ENCODE measurements around the gene MTCL1.
A peak's percentile ranks its signal among the peaks of the same experiment; 100 is the strongest.

Gene MTCL1

DNA sequence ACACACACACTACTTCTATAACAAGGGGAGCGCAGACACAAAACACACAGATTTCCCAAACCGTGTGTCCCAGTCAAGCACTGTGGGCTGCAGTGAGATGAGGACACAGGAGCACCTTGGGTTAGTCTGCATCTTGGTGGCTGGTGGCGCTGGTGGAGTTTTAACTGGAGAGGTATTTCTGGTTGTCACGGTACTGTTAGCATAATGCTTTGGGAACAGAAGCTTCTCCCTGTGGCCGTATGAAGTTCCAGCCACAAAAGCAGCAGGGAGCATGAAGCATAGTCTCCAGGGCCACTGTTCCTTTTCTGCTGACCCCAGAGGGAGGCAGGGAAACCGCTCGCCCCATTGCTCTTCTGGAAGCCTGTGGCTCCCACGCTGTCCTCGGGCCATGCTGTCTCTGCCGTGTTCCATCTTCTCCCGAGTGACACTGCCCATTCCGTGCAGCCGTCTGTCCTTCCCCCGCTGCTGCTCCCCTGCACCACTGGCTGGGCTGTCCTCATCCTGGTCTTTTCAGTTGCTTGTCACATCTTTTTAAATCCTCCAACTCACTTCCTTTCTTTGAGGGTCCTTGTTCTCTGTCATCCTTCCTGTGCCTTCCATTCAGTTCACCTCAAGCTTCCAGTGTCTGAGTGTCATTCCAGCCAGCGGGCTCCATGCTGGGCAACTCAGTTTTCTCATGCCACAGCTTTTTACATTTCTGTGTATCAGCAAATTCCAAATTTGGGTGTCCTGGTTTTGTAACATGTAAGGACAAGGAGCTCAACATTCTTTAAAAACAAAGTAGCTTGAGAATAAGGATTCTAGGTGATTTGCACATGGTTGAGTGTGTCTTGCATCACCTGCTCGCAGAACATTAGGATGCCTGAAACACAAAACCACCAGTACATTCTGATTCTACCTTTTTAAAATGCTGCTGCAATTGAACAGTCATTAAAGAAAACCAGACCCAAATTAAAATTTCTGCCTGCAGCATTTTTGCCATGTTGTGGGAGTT lies 125.0 kb downstream of the MTCL1 start:
- Mint-ChIP-seq H3K36me3 (ENCODE audit: low read depth) (no peaks in the 10 kb centered on the region), H3K4me1 (peaks cover 15% of the 10 kb centered on the region), H3K4me3 (no peak overlapping the region), H3K9me3 (no peaks in the 10 kb centered on the region), H3K27me3 (ENCODE audit: low read depth) (no peaks in the 10 kb centered on the region), H3K27ac (no peak overlapping the region)
- TF ChIP-seq, protein P1, sequence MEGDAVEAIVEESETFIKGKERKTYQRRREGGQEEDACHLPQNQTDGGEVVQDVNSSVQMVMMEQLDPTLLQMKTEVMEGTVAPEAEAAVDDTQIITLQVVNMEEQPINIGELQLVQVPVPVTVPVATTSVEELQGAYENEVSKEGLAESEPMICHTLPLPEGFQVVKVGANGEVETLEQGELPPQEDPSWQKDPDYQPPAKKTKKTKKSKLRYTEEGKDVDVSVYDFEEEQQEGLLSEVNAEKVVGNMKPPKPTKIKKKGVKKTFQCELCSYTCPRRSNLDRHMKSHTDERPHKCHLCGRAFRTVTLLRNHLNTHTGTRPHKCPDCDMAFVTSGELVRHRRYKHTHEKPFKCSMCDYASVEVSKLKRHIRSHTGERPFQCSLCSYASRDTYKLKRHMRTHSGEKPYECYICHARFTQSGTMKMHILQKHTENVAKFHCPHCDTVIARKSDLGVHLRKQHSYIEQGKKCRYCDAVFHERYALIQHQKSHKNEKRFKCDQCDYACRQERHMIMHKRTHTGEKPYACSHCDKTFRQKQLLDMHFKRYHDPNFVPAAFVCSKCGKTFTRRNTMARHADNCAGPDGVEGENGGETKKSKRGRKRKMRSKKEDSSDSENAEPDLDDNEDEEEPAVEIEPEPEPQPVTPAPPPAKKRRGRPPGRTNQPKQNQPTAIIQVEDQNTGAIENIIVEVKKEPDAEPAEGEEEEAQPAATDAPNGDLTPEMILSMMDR (IDR thresholded peaks at IDR 0.05; ENCODE audit: unreplicated experiment in 3 of 3): no peak

DNA sequence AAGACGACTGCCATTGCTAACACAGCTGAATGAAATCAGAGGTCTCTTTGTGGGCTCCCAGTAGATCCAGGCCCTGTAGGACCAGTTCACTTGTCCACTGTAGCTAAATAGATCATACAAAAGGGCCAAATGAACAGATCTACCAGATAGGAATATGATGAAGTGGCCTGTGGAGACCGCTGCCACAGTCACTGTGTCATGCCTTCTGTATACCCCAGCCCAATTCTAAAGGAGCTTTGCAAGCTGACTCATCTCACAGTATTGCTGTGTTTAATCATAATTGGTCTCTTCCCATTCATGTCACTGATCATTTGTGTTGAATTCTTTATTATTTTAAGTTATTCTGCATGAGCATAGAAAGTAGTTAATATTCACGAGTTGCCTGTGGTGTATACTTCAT lies 125.8 kb downstream of the MTCL1 start:
- Mint-ChIP-seq H3K27ac (peak overlapping the region in 1 of 3 experiments; percentile 55), H3K4me3 (no peak overlapping the region), H3K27me3 (ENCODE audit: low read depth) (no peaks in the 10 kb centered on the region), H3K9me3 (no peaks in the 10 kb centered on the region), H3K4me1 (peaks cover 19% of the 10 kb centered on the region), H3K36me3 (ENCODE audit: low read depth) (no peaks in the 10 kb centered on the region)
- TF ChIP-seq, protein P1 (IDR thresholded peaks at IDR 0.05; ENCODE audit: unreplicated experiment in 3 of 3): no peak

DNA sequence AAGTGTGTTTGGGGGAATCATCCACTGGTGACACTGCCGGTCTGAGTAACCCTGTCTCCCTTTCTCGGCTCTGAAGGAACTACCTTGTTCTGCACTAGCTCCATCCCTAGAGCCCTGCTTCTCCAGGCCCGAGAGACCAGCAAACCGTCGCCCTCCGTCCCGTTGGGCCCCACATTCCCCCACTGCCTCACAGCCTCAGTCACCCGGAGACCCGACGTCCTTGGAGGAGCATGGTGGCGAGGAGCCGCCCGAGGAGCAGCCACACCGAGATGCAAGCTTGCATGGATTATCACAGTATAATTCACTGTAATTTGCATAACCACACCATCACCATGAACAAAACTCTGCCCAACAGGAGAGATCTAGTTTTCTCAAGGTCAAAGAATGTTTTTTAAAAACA lies 126.2 kb downstream of the MTCL1 start:
- TF ChIP-seq, protein P1 (IDR thresholded peaks at IDR 0.05; ENCODE audit: unreplicated experiment in 3 of 3): no peak
- Mint-ChIP-seq H3K36me3 (ENCODE audit: low read depth) (no peaks in the 10 kb centered on the region), H3K9me3 (no peaks in the 10 kb centered on the region), H3K4me3 (no peak overlapping the region), H3K27me3 (ENCODE audit: low read depth) (no peaks in the 10 kb centered on the region), H3K4me1 (peaks cover 19% of the 10 kb centered on the region), H3K27ac (peak overlapping the region in 1 of 3 experiments; percentile 55)

DNA sequence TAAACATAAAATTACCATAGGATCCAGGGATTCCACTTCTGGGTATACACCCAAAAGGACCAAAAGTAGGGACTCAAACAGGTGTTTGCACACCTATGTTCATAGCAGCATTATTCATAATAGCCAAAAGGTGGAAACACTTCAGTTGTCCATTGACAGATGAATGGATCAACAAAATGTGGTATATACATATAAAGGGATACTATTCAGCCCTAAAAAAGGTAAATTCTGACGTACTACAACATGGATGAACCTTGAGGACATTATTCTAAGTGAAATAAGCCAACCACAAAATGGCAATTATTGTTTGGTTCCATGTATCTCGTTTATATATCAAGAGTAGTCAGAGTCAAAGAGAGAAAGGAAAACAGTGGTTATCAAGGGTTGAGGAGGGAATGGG lies 128.1 kb downstream of the MTCL1 start:
- no peak overlapping the region for H3K4me3 Mint-ChIP-seq
- H3K4me1 Mint-ChIP-seq: peaks cover 19% of the 10 kb centered on the region
- H3K27me3 Mint-ChIP-seq (ENCODE audit: low read depth): no peaks in the 10 kb centered on the region
- TF ChIP-seq, protein P1 (IDR thresholded peaks at IDR 0.05; ENCODE audit: unreplicated experiment in 3 of 3): no peak
- H3K9me3 Mint-ChIP-seq: peaks cover 7% of the 10 kb centered on the region
- no peak overlapping the region for H3K27ac Mint-ChIP-seq
- H3K36me3 Mint-ChIP-seq (ENCODE audit: low read depth): no peaks in the 10 kb centered on the region

DNA sequence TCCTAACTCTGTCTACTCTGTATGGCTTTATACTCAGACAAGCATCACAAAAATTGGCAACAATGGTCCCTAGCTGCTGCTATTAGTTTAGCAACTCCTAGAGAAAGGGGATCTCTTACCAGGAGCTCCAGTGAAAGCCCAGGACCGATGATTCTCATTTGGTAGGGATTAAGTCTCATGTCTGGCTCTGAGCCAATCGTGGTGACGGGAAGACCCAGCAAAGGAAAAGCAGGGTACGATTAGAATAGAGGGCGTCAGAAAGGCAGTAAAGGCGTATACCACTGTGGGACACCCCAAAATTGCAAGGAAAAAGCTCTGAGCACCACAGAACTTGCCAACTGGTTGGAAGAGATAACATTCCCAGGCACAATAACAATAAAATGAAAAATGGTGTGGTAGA lies 129.5 kb downstream of the MTCL1 start:
- Mint-ChIP-seq H3K27ac (no peak overlapping the region), H3K4me3 (no peak overlapping the region), H3K9me3 (peaks cover 7% of the 10 kb centered on the region), H3K4me1 (peaks cover 19% of the 10 kb centered on the region), H3K36me3 (ENCODE audit: low read depth) (no peaks in the 10 kb centered on the region), H3K27me3 (ENCODE audit: low read depth) (no peaks in the 10 kb centered on the region)
- TF ChIP-seq, protein P1 (IDR thresholded peaks at IDR 0.05; ENCODE audit: unreplicated experiment in 3 of 3): no peak
